GM23248 (cell line): ENCODE results near the gene CD8B2.
"Not testable (repeated sequence)": the region's sequence is repeated elsewhere in the genome, so short reads cannot be mapped to it uniquely, and the experiment has no call there.

Experiments used
- EZH2 ChIP-seq: fragments of 200-600 bp; sonication (generic); IDR thresholded peaks from 2 replicates; pipeline ENCODE4 v1.6.1; 2018; ENCODE audit warnings: antibody characterized with exemption, mild to moderate bottlenecking; ENCODE audit not compliant: insufficient read depth, poor library complexity, severe bottlenecking
- EZH2phosphoT487 ChIP-seq: fragments of 200-600 bp; sonication (generic); IDR thresholded peaks from 2 replicates; pipeline ENCODE4 v1.6.1; 2018; ENCODE audit warnings: antibody characterized with exemption, moderate library complexity, mild to moderate bottlenecking, low read depth; ENCODE audit not compliant: insufficient read depth

DNA sequence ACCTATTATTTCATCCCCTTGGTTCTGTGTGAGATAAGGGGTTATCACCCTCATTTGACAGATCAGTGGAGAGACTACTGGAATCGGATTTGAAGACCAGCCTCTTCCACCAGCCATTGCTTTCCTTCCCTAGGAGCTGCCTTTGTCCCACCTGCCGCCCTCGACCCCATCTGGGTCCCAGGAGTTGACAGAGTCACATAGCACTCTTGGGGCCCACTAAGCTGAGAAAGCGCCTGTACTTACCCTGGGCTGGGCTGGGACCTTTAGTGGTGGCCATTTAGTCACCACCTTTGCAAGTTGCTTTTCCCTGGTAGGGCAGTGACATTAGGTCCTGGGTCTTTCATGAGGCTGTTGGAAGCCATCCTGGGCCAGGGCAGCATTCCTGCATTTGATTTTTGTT lies 17.6 kb downstream of the CD8B2 start:
- not testable (repeated sequence) for TF ChIP-seq EZH2, EZH2phosphoT487
